GM12878 (cell line): ENCODE results near the gene KLKB1. TPM values are rescaled to one million over a fixed set of nuclear protein-coding genes. Genes with fewer than 3 reads are reported as not detected.

Experiments
- ATF7 ChIP-seq: fragments of 450-650 bp; IDR thresholded peaks from 2 replicates; pipeline ENCODE4 v1.6.1; 2016; ENCODE audit warnings: low read depth, mild to moderate bottlenecking
- EED ChIP-seq: sonication (generic); IDR thresholded peaks from 2 replicates; pipeline ENCODE4 v1.6.1; 2016; ENCODE audit warnings: antibody characterized with exemption, low read depth
- RFX5 ChIP-seq: IDR thresholded peaks from 2 replicates; pipeline ENCODE4 v1.6.1; 2011; ENCODE audit warnings: low read depth, low read length, improper control_type of control experiment
- polyA plus RNA-seq, 11 experiments: library from polyadenylated mRNA; depleted of rRNA in 4 of 11; unstranded in 6 of 11; stranded (reverse) in 5 of 11; fragments of >200 nt; fragmentation: Nextera tagmentation in 4 of 11; fragmentation: Illumina TruSeq in 1 of 11; extraction: Ambion mirVana in 4 of 11; extraction: Trizol in 1 of 11; gene quantifications; 1 replicate in 1 of 11; 2 replicates in 10 of 11; pipeline versions ENCODE4 v1.2.1 to v1.2.3, GENCODE V29; 2011 to 2016; ENCODE audit warnings: inconsistent platforms in 2 of 11, missing spikeins in 2 of 11, low read depth in 1 of 11
- total RNA-seq, 4 experiments: library from RNA; depleted of rRNA in 3 of 4; stranded (reverse); fragments of >200 nt in 3 of 4; fragmentation: Illumina TruSeq in 1 of 4; extraction: Trizol in 1 of 4; gene quantifications; 2 replicates each; pipeline versions ENCODE4 v1.2.1 to v1.2.3, GENCODE V29; 2013 to 2021
- TF ChIP-seq, protein P1 (sequence below): fragments of 450-650 bp; IDR thresholded peaks from 2 replicates; pipeline ENCODE4 v1.6.1; 2017; ENCODE audit warnings: mild to moderate bottlenecking, moderate library complexity
- TF ChIP-seq, protein P2 (sequence below): IDR thresholded peaks from 2 replicates; pipeline ENCODE4 v1.6.1; 2011; ENCODE audit warnings: borderline replicate concordance, low read depth, mild to moderate bottlenecking, moderate library complexity, low read length; ENCODE audit not compliant: insufficient read depth, poor library complexity, severe bottlenecking
- TF ChIP-seq, protein P3 (sequence below): fragments of 450-650 bp; formaldehyde crosslinking; IDR thresholded peaks from 2 replicates; pipeline ENCODE4 v1.5.0; 2022; ENCODE audit warnings: mild to moderate bottlenecking, missing genetic modification characterization
- TF ChIP-seq, protein P4 (sequence below): IDR thresholded peaks from 2 replicates; pipeline ENCODE4 v1.6.1; 2012; ENCODE audit warnings: low read depth, low read length, improper control_type of control experiment

KLKB1 gene
- total and polyA plus RNA-seq, 10 of the 15 experiments (the other 5 are each of a cell fraction or from before 2014, with no cell fraction given), result 0.04 TPM; not detected in 9

DNA sequence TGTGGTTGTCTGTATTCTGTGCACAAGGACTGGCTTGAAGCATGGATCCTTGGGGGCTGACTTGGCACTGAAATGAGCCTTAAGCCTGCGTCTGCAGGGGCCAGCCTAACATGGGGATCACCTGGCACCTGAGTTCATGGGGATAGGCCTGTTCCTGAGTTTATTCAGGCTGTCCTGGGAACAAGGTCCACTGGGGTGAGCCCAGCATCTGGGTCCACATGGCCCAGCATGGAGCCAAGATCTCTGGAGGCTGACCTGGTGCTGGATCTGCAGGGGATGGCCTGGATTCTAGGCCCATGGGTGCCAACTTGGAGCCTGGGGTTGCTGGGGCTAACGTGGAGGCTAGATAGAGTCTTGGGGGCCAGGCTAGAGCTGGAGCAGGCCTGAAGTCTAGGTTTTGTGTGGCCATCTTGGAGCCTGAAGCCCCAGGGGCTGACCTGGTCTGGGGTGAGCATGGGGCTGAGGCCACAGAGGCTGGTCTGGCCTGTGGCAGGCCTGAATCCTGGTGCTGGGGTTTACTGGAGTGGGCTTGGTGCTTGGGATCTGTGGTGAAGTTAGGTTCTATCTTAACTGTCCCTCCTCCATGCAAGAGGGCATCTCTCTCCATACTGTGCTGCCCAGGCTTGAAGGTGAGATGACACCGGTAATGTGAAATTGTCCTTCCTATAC lies 652 bp upstream of the KLKB1 start (continued):
- TF ChIP-seq EED (no peak), RFX5 (no peak), ATF7 (no peak)
- TF ChIP-seq, protein P1, sequence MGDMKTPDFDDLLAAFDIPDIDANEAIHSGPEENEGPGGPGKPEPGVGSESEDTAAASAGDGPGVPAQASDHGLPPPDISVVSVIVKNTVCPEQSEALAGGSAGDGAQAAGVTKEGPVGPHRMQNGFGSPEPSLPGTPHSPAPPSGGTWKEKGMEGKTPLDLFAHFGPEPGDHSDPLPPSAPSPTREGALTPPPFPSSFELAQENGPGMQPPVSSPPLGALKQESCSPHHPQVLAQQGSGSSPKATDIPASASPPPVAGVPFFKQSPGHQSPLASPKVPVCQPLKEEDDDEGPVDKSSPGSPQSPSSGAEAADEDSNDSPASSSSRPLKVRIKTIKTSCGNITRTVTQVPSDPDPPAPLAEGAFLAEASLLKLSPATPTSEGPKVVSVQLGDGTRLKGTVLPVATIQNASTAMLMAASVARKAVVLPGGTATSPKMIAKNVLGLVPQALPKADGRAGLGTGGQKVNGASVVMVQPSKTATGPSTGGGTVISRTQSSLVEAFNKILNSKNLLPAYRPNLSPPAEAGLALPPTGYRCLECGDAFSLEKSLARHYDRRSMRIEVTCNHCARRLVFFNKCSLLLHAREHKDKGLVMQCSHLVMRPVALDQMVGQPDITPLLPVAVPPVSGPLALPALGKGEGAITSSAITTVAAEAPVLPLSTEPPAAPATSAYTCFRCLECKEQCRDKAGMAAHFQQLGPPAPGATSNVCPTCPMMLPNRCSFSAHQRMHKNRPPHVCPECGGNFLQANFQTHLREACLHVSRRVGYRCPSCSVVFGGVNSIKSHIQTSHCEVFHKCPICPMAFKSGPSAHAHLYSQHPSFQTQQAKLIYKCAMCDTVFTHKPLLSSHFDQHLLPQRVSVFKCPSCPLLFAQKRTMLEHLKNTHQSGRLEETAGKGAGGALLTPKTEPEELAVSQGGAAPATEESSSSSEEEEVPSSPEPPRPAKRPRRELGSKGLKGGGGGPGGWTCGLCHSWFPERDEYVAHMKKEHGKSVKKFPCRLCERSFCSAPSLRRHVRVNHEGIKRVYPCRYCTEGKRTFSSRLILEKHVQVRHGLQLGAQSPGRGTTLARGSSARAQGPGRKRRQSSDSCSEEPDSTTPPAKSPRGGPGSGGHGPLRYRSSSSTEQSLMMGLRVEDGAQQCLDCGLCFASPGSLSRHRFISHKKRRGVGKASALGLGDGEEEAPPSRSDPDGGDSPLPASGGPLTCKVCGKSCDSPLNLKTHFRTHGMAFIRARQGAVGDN, result no peak
- TF ChIP-seq, protein P2, sequence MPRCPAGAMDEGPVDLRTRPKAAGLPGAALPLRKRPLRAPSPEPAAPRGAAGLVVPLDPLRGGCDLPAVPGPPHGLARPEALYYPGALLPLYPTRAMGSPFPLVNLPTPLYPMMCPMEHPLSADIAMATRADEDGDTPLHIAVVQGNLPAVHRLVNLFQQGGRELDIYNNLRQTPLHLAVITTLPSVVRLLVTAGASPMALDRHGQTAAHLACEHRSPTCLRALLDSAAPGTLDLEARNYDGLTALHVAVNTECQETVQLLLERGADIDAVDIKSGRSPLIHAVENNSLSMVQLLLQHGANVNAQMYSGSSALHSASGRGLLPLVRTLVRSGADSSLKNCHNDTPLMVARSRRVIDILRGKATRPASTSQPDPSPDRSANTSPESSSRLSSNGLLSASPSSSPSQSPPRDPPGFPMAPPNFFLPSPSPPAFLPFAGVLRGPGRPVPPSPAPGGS, result no peak
- TF ChIP-seq, protein P3, sequence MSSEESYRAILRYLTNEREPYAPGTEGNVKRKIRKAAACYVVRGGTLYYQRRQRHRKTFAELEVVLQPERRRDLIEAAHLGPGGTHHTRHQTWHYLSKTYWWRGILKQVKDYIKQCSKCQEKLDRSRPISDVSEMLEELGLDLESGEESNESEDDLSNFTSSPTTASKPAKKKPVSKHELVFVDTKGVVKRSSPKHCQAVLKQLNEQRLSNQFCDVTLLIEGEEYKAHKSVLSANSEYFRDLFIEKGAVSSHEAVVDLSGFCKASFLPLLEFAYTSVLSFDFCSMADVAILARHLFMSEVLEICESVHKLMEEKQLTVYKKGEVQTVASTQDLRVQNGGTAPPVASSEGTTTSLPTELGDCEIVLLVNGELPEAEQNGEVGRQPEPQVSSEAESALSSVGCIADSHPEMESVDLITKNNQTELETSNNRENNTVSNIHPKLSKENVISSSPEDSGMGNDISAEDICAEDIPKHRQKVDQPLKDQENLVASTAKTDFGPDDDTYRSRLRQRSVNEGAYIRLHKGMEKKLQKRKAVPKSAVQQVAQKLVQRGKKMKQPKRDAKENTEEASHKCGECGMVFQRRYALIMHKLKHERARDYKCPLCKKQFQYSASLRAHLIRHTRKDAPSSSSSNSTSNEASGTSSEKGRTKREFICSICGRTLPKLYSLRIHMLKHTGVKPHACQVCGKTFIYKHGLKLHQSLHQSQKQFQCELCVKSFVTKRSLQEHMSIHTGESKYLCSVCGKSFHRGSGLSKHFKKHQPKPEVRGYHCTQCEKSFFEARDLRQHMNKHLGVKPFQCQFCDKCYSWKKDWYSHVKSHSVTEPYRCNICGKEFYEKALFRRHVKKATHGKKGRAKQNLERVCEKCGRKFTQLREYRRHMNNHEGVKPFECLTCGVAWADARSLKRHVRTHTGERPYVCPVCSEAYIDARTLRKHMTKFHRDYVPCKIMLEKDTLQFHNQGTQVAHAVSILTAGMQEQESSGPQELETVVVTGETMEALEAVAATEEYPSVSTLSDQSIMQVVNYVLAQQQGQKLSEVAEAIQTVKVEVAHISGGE, result no peak
- TF ChIP-seq, protein P4, sequence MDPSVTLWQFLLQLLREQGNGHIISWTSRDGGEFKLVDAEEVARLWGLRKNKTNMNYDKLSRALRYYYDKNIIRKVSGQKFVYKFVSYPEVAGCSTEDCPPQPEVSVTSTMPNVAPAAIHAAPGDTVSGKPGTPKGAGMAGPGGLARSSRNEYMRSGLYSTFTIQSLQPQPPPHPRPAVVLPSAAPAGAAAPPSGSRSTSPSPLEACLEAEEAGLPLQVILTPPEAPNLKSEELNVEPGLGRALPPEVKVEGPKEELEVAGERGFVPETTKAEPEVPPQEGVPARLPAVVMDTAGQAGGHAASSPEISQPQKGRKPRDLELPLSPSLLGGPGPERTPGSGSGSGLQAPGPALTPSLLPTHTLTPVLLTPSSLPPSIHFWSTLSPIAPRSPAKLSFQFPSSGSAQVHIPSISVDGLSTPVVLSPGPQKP, result no peak
